ENCODE measurements around the gene CAB39.

The CAB39 gene

GRCh38 chr2:230788554-230789175 lies 76.0 kb downstream of the CAB39 start:
- DNase-seq, result no peak

DNA sequence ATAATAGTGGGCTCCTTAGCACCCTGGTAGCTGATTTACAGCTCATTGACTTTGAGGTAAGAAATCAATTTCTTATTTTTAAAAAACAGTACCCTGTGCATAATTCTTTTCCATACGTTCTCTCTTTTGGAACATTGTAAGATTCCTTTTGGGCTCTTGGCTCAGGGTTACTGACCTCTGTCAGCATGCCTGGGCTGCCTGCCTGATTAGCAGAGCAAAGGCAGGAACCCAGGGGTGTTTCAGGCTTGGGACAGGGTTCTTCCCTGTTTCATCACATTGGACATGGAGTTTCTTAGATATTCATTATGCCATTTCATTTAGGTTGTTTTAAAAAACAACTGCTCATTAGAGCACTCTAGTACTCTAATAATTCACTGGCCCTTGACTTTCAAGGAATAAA lies 78.3 kb downstream of the CAB39 start:
- DNase-seq, result no peak

- DNase-seq, result no peak
These were observed 81.1 kb downstream of the CAB39 start for GRCh38 chr2:230793572-230794359.

GRCh38 chr2:230794497-230794896 lies 81.9 kb downstream of the CAB39 start:
- no peak for DNase-seq

GRCh38 chr2:230795856-230796255 lies 83.2 kb downstream of the CAB39 start:
- no peak for DNase-seq

DNA sequence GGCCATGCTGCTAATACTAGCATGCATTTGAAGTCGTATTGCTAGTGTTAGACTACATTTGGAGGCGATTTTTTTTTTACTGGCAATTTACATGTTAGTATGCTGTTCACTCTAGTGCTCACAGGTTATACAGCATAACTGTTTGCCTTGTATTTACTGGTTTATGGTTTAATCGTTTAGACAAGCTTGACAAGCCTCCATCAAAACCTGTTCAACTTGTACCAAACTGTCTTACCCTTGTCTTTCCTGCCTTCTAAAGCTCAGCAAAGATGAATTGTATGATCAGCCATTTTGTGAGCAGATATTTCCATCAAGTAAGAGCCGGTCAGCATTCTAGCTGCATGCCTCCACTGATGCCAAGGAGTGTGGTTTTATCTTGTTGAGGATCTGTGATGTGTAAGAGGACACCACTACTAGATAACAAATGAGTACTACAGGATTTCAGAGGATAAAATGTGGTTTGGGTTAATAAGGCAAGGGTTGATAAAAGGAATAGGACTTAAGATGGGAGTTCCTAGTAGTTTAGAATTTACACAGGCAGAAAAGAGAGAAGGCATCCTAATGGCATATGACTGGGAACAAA lies 83.7 kb downstream of the CAB39 start:
- no peak for DNase-seq

DNA sequence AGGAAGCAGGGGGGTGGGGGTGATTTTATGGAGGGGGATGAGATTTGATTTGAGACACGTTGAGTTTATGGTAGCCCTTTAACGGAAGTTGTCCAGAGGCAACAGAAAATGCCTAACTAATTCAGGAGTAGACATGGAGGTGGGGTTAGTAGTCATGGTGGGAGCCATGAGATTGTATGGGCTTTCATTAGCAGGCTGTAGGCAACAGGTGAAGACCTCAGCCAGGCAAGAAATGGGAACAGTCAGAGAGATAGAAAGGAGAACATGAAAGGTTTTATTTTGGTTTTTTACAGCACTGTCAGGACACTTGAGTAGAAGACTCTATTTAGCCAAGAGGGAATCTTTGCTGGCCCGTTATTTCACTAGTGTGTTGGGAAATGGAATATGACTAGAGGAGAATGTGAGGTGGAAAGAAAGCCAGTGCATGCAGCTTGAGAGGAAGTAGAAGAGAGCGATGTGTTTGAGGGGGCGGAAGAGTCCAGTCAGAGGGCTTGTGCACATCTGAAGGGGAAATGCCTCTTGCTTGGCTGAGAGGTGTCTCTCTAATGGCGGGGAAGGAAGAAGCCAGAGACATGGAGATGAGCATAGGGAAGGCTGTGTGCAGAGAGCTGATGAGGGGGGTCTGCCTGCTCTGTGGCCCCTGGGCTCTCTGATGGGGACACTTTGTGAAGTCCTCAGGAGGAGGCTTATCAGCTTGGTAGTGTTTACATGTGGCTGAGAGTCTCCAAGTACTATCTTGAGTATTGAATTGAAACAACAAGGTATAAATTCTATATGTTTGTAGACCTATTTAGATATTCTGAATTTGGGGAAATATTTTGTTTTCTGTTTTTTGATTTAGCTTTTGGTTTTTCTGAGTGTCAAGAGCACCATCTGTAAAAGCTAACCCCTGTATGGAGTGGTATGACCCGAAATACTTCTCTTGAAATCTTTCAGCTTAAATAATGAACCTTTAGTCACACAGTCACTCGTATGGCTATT lies 85.2 kb downstream of the CAB39 start:
- DNase-seq, result no peak

DNA sequence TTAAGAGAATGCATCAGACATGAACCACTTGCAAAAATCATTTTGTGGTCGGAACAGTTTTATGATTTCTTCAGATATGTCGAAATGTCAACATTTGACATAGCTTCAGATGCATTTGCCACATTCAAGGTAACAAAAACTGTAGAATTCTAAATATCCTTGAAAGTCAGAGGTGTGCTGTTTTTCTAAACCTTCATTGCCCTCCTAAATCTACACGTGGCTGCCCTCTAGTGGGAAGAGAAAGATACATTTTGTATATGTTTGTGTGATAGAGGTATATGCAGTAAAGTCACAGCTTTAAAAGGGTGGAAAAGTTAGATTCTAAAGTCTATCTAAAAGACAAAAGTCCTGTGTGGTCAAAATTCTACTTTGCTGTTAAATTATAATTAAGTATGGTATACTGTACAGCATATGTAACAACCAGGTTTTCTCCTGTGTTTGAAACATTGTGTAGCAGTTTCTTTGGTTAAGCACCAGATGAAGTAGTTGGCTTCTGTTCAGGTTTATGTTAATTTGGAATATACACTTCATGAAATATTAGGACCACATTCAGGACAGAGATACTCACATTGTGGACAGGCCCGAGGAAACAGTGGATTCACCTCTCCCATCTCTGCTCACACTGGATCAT lies 86.2 kb downstream of the CAB39 start:
- peak; percentile 2 for DNase-seq

GRCh38 chr2:230805353-230806017 lies 92.8 kb downstream of the CAB39 start:
- DNase-seq, result no peak

DNA sequence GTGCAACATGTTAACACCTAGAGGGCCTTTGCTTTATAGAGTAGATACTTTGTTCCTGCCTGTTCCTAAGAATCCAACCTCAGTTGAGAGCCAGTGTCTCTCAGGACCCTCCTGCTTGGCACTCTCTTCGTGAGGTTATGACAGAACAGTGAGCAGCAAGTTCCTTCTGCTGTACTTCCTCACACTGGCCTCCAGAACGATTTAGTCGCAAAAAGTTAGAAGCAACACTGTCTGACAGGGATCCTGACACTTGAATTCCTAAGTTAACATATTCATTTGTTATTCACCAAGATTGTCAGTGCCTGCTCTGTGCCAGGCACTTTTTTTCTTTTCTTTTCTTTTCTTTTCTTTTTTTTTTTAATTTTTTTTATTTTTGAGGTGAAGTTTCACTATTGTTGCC lies 95.1 kb downstream of the CAB39 start:
- DNase-seq, result no peak

DNA sequence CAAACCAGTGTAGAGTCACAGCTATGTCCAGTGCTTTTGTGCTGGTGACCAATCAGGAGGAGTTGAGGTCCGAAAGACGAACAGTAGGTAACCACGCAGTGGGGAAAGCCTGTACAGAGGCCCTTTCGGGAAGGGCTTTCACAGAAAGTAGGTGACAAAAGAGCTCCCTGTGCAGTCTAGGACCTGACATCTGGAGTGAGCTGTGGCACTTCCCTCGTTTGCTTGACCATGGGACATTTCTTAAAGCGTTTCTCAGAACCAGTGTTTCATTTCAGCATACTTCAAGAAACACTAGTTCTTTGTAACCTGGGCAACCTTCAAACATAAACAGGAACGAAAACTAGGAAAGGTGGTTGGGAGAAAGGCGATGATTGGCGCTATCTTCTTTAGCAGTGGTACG lies 96.4 kb downstream of the CAB39 start:
- DNase-seq, result no peak

DNA sequence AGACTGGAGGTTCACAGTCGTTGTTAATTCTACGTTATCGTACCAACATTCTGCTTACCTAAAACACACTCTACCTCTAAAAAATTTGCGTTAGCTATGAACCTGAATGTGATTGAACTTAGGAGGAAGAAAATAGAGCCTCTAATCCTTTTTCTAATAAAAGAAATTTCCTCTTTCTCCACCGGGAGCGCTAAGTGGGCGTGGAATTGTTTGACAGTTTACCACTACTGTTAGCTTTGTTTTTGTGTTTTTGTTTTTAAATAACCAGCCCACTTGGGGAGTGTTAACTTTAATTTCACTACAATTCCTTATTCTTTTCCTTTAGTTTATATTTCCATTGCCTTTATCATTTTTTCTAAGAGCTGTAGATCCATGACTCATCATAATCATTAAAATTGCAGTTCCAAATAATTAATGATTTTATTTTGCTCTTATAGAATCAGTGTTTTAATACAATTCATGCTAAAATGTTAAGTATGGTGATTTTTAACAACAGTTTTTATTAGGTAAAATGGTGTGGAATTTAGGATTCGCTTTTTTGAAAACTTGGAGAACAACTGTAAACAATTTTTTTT lies 97.1 kb downstream of the CAB39 start:
- no peak for DNase-seq

GRCh38 chr2:230811508-230811907 lies 98.9 kb downstream of the CAB39 start:
- DNase-seq, result no peak

DNA sequence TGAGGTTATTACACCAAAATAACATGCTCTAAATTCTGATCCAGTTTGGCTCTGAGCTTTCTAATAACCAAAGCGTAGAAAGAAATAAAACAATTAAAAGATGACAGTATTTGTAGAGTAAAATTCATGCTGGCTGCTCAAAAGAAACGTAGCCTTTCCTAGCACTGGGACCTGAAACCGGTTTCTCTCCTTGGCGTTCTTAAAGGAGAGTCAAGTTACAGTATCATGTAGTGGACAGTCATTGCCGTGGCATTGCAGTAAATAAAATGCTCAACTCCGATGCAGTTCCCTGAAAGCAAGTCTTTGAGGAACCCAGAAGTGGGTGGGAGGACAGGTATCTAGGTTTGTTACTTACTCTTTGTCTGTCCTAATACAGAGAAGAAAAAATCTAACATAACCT lies 99.4 kb downstream of the CAB39 start:
- DNase-seq, result no peak

- no peak for DNase-seq
These were observed 102.0 kb downstream of the CAB39 start for GRCh38 chr2:230814616-230815015.

- DNase-seq, result no peak
These were observed 102.4 kb downstream of the CAB39 start for GRCh38 chr2:230815088-230815487.

GRCh38 chr2:230816735-230817134 lies 104.1 kb downstream of the CAB39 start:
- no peak for DNase-seq

DNA sequence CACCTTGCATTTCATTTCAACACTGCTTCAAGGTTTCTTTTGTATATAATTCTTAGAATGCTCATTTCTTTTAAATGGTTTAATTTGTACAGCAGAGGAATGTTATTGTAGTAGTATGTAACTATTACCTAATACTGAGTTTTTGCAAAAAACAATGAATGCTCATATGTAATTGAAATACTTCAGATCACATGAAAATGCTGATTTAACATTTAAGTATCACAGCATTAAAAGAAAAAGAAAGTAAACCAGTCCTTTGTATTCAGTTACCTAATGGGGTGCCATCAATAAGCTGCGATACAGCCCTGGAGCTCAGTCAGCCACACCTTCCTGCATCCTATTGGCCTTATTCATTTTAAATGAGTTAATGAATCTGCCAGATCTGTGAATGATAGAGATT lies 106.8 kb downstream of the CAB39 start:
- DNase-seq, result no peak

- DNase-seq, result no peak
These were observed 108.8 kb downstream of the CAB39 start for GRCh38 chr2:230821261-230821990.

DNA sequence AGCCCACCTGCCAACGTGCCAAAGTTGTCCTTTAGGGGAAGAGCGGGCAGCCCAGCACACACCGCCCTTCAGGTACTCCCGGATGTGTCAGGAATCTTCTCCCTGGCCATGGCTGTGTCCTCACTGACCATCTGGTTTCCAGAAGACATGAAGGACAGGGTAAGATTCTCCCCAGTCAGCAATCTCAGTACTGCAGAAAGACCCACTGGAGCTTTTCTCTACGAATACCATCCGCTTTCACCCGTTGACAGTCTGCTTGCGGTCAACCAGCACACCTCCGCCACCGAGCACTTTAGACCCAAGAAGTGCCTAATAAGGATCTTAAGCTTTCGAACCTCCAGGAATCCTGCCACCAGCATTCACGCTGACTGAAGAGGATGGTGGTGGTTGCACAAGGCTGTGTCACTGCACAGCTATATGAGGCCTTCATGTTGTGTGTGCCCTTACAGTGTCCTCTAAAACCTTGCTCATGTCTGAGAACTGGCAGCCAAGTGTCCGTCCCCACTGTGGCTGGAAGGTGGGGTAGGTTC lies 109.4 kb downstream of the CAB39 start:
- no peak for DNase-seq
